GM19468 (cell line): ENCODE results near the gene RGS10.
"Not testable (repeated sequence)": the region's sequence is repeated elsewhere in the genome, so short reads cannot be mapped to it uniquely, and the experiment has no call there.

Experiments
- ATAC-seq: cut with Tn5 transposase; IDR thresholded peaks from one replicate; pipeline ENCODE4 v1.9.1; 2021; ENCODE audit warnings: mild to moderate bottlenecking, moderate library complexity, moderate number of reproducible peaks; ENCODE audit not compliant: unreplicated experiment; ENCODE audit errors: extremely low read depth

The RGS10 gene

DNA sequence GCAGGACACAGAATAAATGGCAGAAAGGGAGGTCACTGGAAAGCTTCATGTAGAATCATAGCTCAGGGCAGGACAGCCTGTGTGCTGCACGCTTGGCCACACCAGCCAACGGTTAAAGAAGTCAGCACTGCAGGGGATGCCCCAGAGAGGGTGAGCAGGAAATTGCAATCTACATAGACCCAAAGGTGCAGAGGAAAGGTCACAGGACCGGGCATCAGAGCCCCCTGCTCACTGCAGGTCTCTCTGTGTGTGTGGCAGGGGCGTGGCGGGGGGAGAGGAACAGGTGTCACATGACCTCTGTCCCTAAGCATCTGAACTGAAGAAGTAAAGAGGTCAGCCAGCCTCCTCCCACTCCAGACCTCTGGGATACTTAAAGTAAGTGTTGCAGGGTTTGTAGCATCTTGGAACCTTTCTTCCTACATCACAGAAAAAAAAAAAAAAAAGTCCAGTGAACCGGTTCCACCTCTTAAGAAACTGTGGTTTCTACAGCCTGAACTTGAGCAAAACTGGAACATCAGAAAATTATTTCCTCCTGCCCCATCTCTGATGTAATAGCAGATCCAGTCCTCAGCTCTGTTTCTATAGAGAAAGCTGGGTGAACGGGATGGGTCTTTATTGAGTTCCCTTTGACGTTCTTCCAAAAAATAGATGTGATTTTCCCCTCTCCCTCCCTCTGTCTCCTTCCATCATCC lies 64.3 kb downstream of the RGS10 start:
- peak; percentile 71 for ATAC-seq

DNA sequence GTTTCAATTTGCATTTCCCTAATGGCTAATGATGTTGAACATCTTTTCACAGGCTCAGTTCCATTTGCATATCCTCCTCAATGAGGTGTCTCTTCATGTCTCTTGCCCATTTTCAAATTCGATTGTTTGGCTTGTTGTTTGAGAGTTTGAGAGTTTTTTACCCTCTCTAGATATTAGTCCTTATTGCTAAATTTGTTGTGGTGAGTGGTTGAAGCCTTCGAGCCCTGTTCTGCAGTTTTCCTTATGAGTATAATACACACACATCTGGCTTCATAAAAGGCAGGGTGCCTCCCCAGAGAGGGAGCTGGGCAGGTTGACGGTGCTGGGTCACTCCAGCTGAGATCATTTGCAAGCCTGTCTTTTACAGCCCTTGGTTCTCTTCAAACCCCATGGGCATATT lies 65.1 kb downstream of the RGS10 start:
- ATAC-seq = no peak

DNA sequence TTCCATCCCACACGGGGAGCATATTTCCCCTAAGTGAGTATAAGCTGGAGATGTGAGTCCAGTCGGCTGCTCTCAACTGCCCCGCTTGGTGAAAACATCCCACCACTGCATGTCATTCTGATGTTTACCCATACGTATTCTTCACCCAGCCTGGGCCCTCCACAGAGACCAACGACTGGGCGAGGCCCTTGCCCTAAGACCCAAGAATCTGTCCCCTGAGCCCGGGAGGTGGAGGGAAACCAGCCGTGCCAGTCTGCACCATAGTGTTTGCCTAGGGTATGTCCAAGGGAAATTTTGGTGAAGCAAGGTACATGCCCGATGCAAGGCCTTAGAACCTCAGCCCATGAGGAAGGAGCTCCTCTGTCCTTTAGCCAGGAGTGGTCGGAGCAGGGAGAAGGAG lies 67.9 kb downstream of the RGS10 start:
- ATAC-seq = no peak

DNA sequence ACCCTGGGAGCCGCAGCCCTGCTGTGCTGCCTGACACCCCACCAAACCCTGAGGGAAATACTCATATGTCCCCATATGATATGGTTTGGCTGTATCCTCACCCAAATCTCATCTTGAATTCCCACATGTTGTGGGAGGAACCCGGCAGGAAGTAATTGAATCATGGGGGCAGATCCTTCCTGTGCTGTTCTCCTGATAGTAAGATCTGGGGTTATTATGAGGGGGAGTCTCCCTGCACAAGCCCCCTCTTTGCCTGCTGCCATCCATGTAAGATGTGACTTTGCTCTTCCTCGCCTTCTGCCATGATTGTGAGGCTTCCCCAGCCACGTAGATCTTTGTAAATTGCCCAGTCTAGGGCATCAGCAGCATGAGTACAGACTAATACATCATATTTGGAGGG lies 68.7 kb downstream of the RGS10 start:
- no peak for ATAC-seq

DNA sequence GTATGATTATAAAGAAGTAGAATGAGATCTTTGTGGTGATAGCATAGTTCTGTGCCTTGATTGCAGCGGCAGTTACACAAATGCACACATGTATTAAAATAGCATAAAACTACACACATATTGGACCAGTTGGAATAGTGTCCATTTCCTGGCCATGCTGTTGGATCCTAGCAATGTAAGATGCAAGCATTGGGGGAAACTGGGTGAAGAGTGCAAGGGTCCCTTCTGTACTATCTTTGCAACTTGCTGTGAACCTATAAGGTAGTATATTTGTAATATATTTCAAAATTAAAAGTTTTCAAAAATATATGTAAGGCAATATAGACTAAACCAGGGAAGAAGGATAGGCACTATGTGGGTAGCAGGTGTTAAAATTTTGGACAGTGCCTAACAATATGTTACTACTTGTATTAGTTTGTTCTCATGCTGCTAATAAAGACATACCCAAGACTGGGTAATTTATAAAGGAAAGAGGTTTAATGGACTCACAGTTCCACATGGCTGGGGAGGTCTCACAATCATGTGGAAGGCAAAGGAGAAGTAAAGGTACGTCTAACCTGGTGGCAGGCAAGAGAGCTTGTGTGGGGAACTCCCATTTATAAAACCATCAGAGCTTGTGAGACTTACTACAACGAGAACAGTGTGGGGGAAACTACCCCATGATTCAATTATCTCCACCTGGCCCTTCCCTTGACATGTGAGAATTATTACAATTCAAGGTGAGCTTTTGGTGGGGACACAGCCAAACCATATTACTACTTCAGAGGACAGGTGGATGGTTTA lies 71.4 kb downstream of the RGS10 start:
- ATAC-seq = no peak

DNA sequence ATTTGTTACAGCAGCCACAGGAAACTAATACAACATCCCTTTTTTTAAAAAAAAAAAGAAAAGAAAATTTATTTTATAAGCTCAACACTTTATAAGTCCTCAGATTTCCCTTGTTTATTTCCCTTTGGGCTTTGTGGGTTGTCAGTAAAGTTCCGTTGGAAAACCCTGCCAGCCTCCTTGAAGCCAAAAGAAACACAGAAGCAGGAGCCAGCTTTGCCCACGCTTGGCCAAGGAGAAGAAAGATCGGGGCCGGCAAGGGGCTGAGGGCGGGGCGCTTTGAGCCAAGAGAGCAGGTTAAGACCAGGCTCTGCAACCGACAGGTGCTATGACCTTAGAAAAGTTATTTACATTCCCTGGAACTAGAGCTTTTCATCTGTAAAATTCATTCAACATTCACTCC lies 72.7 kb downstream of the RGS10 start:
- no peak for ATAC-seq

DNA sequence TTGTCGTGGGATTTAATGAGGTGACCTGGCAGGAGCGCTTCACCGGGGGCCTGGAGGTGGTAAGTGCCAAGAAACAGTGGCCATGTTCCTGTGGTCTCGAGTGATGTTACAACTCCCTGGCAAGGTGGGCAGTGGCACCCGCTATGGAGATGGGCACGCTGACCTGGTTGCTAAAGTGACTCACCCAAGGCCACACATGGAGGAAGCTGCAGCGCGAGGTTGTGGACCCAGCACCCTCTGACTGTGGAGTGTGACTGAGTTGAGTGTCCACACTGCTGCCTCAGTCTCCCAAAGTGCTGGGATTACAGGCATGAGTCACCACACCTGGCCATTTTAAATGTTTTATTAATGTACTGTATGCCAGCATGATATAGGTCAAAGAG lies 73.2 kb downstream of the RGS10 start:
- no peak for ATAC-seq

DNA sequence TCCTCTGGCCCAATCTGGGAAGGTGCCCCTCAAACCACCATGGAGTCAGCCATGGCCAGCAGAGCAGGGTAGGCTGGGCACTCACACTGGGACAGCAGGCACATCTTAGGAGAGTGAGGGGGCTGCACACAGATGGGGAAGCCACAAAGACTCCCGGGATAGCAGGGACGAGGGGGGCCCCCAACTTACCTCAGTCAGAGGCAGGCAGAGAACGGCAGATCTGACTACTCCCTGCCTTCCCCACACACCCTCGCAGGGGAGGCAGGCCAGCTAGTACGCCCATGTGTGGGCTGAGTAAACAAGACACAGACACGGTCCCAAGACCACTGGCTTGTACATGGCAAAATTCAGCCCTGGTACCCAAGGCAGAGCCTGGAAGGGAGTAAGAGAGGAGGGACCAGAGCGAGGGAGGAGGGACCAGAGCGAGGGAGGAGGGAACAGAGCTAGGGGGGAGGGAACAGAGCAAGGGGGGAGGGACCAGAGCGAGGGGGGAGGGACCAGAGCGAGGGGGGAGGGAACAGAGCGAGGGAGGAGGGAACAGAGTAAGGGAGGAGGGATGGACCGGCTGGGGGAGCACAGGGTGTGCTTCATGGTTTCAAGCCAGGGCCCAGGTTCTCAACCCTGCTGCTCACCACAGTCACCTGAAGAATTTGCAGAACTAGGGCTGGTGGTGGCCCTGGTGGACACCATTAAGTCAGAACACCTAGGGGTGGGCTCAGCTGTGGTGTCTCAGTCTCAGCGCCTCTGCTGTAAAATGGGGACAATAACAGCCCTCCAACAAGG lies 73.8 kb downstream of the RGS10 start:
- ATAC-seq = no peak

DNA sequence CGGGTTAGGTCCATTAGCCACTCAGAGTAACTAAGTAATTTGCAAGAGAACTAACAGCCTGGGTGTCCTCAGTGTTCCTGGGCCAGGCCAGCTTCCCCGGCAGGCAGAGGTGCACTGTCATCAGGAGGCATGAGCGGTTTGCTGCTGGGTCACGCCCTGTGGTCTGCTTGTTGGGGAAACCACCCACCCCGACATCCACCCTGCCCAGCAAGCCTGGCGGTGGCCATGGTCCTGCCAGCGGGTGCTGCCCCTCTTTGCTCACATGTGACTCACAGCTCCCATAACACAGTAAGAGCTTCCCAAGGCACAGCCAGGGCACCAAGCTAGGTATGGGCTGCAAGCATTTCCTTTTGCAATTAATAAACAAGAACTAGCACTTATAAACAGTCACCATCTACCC lies 75.9 kb downstream of the RGS10 start:
- ATAC-seq = no peak

DNA sequence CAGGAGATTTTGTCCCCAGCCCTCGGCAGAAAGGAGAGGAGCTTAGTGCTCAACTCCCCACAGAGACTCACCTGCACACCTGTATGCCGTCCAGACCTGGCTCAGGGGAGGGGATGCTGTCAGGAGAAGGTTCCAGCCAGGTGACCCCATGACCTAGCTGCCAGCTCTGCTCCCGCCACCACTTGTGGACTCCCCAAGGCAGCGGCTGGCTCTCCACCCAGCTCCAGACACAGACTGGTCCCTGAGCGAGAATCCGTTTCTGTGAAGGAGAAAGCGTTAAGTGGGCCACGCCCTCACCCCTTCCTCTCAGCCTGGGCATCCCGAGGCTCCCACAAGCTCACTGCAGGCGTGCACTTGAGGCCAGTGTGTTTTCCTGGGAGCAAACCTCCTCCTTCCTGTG lies 76.4 kb downstream of the RGS10 start:
- ATAC-seq = no peak

DNA sequence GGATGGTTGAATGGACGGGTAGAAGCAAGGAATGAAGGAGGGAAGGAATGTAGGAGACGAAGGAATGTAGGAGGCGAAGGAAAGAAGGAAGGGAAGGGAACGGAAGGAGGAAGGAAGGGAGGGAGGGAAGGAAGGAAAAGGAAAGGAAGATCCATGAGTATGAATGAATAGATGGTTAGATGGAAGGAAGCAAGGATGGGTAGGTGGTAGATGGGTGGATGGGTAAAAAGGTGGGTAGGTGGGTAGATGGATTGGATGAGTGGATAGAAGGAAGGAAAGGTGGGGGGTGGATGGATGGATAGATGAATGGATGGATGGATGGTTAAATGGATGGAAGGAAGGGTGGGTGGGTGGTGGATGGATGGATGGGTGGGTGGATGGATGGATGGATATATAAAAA lies 77.4 kb downstream of the RGS10 start:
- ATAC-seq = no peak

DNA sequence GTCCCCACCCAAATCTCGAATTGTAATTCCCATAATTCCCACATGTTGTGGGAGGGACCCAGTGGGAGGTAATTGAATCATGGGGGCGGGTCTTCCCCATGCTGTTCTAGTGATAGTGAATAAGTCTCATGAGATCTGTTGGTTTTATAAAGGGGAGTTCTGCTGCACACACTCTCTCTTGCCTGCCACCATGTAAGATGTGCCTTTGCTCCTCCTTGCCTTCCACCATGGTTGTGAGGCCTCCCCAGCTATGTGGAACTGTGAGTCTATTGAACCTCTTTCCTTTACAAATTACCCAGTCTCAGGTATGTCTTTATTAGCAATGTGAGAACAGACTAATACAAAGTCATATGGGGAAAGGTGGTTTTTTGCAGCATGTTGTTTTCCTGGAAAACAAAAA lies 79.3 kb downstream of the RGS10 start:
- not testable (repeated sequence) for ATAC-seq

DNA sequence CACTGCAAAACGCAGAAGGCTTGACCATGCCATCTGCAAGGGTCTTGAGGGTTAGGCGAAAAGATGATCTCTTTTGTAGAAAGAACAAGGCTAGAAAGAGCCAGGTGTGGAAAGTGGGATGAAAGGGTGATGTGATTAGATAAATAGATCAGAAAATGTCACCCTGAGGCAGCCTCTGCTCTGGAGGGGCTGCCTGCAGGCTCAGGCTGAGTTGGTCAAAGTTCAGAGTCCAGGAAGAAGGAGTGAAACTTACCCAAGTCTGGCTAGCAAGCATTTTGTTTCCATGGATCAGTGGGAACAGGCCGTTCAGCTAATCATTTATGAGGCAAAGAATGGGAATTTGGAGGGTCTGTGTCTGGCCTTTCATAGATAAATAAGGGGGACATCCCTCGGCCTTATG lies 79.7 kb downstream of the RGS10 start:
- ATAC-seq = no peak

DNA sequence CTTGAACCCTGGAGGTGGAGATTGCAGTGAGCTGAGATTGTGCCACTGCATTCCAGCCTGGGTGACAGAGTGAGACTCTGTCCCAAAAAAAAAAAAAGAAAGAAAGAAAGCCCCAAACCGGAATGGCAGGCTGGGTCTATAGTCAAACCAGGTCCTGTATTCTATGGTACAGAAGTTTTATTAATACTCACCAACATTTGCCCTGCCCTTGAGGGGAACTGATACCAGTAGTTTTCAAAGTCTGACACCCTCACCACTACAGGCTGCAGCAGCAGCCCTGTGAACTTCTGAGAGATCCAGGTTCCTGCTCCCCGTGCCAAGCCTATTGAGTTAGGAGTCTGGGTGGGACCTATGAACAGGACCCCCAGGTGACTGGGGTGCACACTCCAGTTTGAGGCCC lies 80.6 kb downstream of the RGS10 start:
- no peak for ATAC-seq

DNA sequence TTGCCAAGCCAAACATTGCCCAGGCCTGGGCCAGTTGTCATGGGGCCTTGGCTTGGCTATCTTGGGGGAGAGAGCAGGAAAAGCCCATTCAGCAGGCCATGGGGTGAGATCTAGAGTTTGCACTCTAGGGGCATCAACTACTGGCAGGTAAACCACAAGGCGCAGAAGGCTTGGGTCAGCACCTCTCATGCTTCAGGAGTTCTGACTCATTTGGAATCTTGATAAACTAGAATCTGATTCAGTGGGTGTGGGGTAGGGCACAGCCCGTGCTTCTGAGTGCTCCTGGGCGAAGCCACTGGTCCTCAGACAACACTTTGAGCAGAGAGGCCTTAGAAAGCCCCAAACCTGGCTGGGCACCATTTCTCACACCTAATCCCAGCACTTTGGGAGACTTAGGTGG lies 81.1 kb downstream of the RGS10 start:
- ATAC-seq = peak; percentile 50

DNA sequence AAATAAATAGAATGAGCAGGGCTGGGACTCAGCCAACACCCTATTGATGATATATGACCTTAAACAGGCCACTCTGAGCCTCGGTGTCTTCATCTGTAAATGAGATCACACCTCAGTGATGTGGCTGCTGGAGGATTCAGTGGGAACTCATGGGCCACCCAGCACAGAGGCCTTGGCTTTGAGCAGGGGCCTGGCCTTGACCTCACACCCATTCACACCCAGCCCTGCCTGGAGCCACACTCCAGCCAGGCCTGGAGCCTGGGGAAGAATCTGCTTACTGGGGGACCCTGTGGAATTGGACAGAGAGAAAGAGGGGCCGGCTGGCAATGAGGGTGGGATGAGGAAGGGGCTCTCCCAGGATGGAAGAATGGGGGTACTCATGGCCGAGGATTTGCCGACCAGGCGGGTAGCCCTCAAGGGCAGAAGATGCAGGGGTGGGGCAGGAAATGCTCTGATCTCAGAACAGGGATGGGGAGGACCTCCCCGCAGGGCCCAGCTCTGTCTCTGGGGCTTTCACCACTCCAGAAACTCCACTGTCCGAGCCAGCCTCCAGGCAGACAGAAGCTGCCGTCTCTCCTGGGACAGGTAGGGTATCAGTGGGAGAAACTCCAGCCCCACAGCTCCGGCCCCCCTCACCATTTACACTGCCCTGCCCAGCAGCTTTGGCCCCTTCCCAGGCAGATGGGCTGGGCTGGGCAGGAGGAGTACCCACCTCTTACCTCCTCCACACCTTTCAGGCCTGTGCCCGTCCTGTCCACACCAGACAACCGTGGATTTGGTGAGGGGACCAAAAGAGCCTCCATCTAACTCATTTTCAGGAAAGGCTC lies 81.9 kb downstream of the RGS10 start:
- no peak for ATAC-seq

DNA sequence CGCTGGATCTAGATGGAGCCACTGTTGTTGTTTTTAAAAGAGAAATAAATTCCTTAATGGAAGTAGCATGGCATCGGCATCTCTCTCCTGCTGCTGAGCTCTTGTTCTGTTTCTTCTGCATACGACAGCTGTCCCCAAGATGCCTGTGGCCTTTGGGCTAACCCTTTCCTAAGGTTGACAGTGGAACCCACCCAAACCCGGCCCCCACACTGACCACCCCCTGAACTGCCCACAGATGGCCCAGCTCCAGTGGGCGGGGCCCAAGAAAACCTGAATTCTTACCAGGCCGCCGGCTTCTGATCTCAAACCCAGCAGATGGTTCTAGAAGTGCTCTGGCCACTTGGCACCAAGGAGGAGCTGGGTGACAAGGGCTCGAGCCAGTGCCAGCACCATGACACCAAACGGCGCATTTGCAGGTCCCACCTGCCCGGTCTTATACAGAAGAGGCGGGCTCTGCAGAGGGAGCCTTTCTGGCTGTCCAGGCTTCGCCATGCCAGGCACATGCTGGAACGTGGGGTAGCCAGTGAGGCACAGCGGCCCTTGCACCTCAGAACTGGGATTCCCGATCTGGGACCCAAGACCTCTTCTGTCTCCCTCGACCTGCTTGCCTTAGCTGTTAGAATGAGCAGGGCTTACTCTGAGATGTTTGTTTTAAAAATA lies 82.7 kb downstream of the RGS10 start:
- ATAC-seq = no peak

DNA sequence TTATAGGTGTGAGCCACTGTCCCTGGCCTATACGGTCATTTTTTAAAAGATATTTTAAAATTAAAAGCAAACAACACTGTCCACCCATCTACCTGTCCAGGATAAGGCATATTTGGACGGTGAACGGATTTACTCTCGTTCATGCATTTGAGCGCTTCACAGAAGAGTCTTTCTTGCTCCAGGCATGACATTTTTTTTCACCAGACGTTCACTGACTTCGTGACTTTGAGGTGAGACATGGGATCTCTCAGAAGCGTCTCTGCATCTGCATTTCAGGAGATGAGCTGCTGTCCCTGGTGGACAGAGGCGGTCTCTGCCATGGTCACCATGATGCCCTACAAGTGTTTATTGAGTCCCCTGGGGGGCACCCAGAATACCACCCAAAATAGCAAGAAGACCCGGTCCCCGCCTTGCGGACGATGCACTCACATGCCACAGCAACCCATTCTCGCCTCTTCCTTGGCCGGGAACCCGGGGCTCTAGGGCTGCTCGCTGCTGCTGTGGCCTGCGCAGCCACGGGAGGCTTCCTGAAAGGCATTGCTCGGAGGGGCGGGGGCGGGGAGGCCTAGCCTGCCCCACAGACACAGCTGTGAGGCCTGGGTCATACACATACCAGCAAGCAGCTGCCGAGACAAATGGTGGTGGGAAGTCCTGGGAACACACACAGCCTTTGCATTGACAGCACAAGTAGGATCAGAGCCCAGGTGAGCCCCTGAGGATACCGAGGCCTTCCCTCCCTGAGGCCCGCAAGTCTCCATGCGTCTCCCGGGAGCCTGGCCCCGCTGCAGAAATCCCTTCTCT lies 84.4 kb downstream of the RGS10 start:
- no peak for ATAC-seq

DNA sequence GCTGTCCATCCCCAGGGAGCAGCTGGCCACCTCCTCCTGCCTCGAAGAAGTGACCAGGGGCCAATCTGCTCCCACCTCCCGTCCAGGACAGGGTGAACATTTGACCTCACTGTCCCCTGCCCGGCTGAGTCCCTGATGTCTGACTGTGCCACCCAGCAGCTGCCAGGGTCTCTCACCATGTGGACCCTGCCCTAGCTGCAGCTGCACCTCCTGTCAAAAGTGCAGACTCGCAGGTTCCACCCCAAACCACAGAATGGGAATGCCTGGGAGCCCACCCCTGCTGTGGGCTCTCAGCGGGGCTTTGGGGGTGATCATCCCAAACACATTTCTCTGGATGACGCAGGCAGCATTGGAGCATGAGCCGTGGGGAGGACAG lies 86.1 kb downstream of the RGS10 start:
- no peak for ATAC-seq
